ENCODE data around the gene ARHGEF26.

The ARHGEF26 gene

GRCh38 chr3:154144825-154145465, 23.8 kb downstream of the ARHGEF26 start:
- no peaks in the 10 kb centered on the region for H3K27me3 ChIP-seq (ENCODE audit: insufficient read depth, low read length)
- H3K4me1 ChIP-seq (ENCODE audit: insufficient read depth, low read length, severe bottlenecking) = no peaks in the 10 kb centered on the region
- H3K4me3 ChIP-seq (ENCODE audit: low read depth, low read length, poor library complexity, severe bottlenecking) = no peak overlapping the region
- H3K9me2 ChIP-seq (ENCODE audit: low read depth, low read length) = no peaks in the 10 kb centered on the region
- no peak overlapping the region for H3K9ac ChIP-seq (ENCODE audit: low read length)
- H3F3A ChIP-seq (ENCODE audit: insufficient read depth, low read length) = no peaks in the 10 kb centered on the region
- H4K20me1 ChIP-seq (ENCODE audit: insufficient read depth, low read length) = no peaks in the 10 kb centered on the region
- no peak for TF ChIP-seq EZH2 (IDR thresholded peaks at IDR 0.05; ENCODE audit: borderline replicate concordance, low read length)
- TF ChIP-seq CTCF (IDR thresholded peaks at IDR 0.05; ENCODE audit: low read length) = no peak
- no peak overlapping the region for H3K4me2 ChIP-seq (ENCODE audit: low read length)
- no peak overlapping the region for H3K27ac ChIP-seq (ENCODE audit: low read depth, low read length, poor library complexity, severe bottlenecking)
- H3K9me3 ChIP-seq (ENCODE audit: low read length) = no peaks in the 10 kb centered on the region
- H3K36me3 ChIP-seq (ENCODE audit: insufficient read depth, low read length) = no peaks in the 10 kb centered on the region
- H3K79me2 ChIP-seq (ENCODE audit: insufficient read depth, low read length) = no peaks in the 10 kb centered on the region
- no peak overlapping the region for H2AFZ ChIP-seq (ENCODE audit: low read length)

- H3F3A ChIP-seq (ENCODE audit: insufficient read depth, low read length) = no peaks in the 10 kb centered on the region
- H3K4me2 ChIP-seq (ENCODE audit: low read length) = no peak overlapping the region
- H3K27me3 ChIP-seq (ENCODE audit: insufficient read depth, low read length) = no peaks in the 10 kb centered on the region
- no peaks in the 10 kb centered on the region for H3K4me1 ChIP-seq (ENCODE audit: insufficient read depth, low read length, severe bottlenecking)
- H3K9me3 ChIP-seq (ENCODE audit: low read length) = no peaks in the 10 kb centered on the region
- TF ChIP-seq CTCF (IDR thresholded peaks at IDR 0.05; ENCODE audit: low read length) (no peak), EZH2 (IDR thresholded peaks at IDR 0.05; ENCODE audit: borderline replicate concordance, low read length) (no peak)
- H3K4me3 ChIP-seq (ENCODE audit: low read depth, low read length, poor library complexity, severe bottlenecking) = no peak overlapping the region
- no peaks in the 10 kb centered on the region for H4K20me1 ChIP-seq (ENCODE audit: insufficient read depth, low read length)
- H2AFZ ChIP-seq (ENCODE audit: low read length) = no peak overlapping the region
- no peak overlapping the region for H3K9ac ChIP-seq (ENCODE audit: low read length)
- no peaks in the 10 kb centered on the region for H3K36me3 ChIP-seq (ENCODE audit: insufficient read depth, low read length)
- H3K27ac ChIP-seq (ENCODE audit: low read depth, low read length, poor library complexity, severe bottlenecking) = no peak overlapping the region
- H3K9me2 ChIP-seq (ENCODE audit: low read depth, low read length) = no peaks in the 10 kb centered on the region
- H3K79me2 ChIP-seq (ENCODE audit: insufficient read depth, low read length) = no peaks in the 10 kb centered on the region
These were observed 27.4 kb downstream of the ARHGEF26 start for GRCh38 chr3:154148541-154148940.

GRCh38 chr3:154149286-154149685, 28.1 kb downstream of the ARHGEF26 start:
- Histone ChIP-seq H3K36me3 (ENCODE audit: insufficient read depth, low read length) (no peaks in the 10 kb centered on the region), H3K4me2 (ENCODE audit: low read length) (no peak overlapping the region), H3K9me3 (ENCODE audit: low read length) (no peaks in the 10 kb centered on the region), H3K79me2 (ENCODE audit: insufficient read depth, low read length) (no peaks in the 10 kb centered on the region), H4K20me1 (ENCODE audit: insufficient read depth, low read length) (no peaks in the 10 kb centered on the region), H3K27ac (ENCODE audit: low read depth, low read length, poor library complexity, severe bottlenecking) (no peak overlapping the region), H3K9me2 (ENCODE audit: low read depth, low read length) (no peaks in the 10 kb centered on the region), H3K27me3 (ENCODE audit: insufficient read depth, low read length) (no peaks in the 10 kb centered on the region), H3K9ac (ENCODE audit: low read length) (no peak overlapping the region), H3K4me1 (ENCODE audit: insufficient read depth, low read length, severe bottlenecking) (no peaks in the 10 kb centered on the region), H3F3A (ENCODE audit: insufficient read depth, low read length) (no peaks in the 10 kb centered on the region), H3K4me3 (ENCODE audit: low read depth, low read length, poor library complexity, severe bottlenecking) (no peak overlapping the region), H2AFZ (ENCODE audit: low read length) (no peak overlapping the region)
- TF ChIP-seq EZH2 (IDR thresholded peaks at IDR 0.05; ENCODE audit: borderline replicate concordance, low read length) = no peak
- no peak for TF ChIP-seq CTCF (IDR thresholded peaks at IDR 0.05; ENCODE audit: low read length)

Measured in OCI-LY1 (cell line).